ENCODE measurements around the gene MAMDC2. TPM values are rescaled to one million over a fixed set of nuclear protein-coding genes. Genes with fewer than 3 reads are reported as not detected.
"Not testable (repeated sequence)": the region's sequence is repeated elsewhere in the genome, so short reads cannot be mapped to it uniquely, and the experiment has no call there.

Gene MAMDC2
- total RNA-seq, 2 donors from 2014 or later = 28.8 to 32.5 TPM

DNA sequence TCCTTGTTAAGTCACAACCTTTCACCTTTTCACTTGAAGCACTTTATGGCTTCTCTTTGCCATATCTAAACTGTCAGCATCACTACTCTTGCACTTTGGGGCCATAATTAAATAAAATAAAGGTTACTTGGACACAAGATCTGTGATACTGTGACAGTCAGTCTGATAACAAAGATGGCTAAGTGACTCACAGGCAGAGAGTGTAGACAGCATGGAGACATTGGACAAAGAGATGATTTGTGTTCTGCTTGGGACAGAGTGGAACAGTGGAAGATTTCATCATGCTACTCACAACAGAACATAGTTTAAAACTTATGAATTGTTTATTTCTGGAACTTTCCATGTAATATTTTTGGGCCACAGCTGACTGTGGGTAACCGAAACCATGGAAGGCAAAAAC is 133.5 kb downstream of the MAMDC2 start:
- TF ChIP-seq, protein P1, sequence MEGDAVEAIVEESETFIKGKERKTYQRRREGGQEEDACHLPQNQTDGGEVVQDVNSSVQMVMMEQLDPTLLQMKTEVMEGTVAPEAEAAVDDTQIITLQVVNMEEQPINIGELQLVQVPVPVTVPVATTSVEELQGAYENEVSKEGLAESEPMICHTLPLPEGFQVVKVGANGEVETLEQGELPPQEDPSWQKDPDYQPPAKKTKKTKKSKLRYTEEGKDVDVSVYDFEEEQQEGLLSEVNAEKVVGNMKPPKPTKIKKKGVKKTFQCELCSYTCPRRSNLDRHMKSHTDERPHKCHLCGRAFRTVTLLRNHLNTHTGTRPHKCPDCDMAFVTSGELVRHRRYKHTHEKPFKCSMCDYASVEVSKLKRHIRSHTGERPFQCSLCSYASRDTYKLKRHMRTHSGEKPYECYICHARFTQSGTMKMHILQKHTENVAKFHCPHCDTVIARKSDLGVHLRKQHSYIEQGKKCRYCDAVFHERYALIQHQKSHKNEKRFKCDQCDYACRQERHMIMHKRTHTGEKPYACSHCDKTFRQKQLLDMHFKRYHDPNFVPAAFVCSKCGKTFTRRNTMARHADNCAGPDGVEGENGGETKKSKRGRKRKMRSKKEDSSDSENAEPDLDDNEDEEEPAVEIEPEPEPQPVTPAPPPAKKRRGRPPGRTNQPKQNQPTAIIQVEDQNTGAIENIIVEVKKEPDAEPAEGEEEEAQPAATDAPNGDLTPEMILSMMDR (IDR thresholded peaks at IDR 0.05) = no peak
- Histone ChIP-seq H3K9me3 (no peaks in the 10 kb centered on the region), H3K36me3 (peaks cover 38% of the 10 kb centered on the region), H3K4me1 (no peaks in the 10 kb centered on the region), H3K27me3 (no peaks in the 10 kb centered on the region), H3K4me3 (no peak overlapping the region), H3K27ac (no peak overlapping the region)
- no peak for DNase-seq (ENCODE audit: low spot score)

- Histone ChIP-seq H3K27ac (no peak overlapping the region), H3K36me3 (no peaks in the 10 kb centered on the region), H3K9me3 (peaks cover 0 to 2% of the 10 kb centered on the region in 2 donors), H3K27me3 (no peaks in the 10 kb centered on the region), H3K4me1 (no peaks in the 10 kb centered on the region), H3K4me3 (no peak overlapping the region)
- TF ChIP-seq, protein P1 (IDR thresholded peaks at IDR 0.05) = no peak
- no peak for DNase-seq (ENCODE audit: low spot score)
Measured at GRCh38 chr9:70192707-70193106, 149.1 kb downstream of the MAMDC2 start.

DNA sequence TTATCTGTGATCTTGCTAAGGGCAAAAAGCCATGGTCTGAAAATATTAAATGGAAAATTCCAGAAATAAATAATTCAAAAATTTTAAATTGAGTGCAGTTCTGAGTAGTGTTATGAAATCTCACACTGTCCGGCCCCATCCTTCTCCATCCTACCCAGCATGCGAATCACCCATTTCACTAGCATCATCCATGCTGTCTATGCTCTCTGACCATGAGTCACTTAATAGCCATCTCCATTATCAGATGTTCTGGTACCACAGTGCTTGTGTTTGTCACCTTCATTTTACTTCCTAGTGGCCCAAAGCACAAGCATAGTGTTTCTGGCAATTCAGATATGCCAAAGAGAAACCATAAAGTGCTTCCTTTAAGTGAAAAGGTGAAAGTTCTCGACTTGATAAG is 151.8 kb downstream of the MAMDC2 start:
- Histone ChIP-seq H3K4me1 (no peaks in the 10 kb centered on the region), H3K27ac (no peak overlapping the region), H3K27me3 (no peaks in the 10 kb centered on the region), H3K9me3 (no peaks in the 10 kb centered on the region), H3K36me3 (no peaks in the 10 kb centered on the region), H3K4me3 (no peak overlapping the region)
- TF ChIP-seq, protein P1 (IDR thresholded peaks at IDR 0.05) = no peak
- DNase-seq (ENCODE audit: low spot score) = no peak

DNA sequence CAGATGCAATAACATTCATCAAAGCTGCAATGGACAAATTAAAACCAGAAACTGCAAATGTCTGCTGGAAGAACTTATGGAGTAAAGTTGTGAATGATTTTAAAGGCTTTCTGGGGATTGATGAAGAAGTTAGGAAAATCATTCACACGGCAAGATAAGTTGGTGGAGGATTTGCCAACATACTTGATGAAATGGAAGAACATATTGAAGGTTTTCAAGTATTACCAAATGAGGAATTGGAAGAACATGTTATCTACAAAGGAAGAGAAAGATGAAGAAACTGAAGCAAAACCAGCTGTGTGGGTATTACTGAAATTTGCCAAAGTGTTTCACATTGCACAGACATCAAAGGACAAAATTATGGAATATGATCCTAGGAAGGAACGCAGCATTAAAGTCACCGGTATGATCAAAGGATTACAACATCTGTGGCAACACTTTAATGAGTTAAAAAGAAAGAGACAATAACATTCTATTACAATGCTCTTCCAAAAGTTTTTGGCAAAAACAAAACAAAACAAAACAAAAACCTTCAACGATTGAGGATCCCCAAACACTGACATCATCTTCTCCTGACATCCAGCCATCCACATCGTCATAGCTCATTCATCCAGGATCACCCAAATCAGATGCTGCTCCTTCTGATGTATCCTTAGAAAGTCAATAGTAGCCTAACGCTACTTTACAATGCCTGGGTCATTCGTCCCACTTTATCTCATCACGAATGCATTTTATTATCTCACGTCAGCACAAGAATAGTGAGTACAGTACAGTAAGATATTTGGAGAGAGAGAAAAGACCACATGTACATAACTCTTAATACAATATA is 153.8 kb downstream of the MAMDC2 start:
- DNase-seq (ENCODE audit: low spot score) = no peak
- no peak overlapping the region for H3K27ac ChIP-seq
- H3K9me3 ChIP-seq = no peaks in the 10 kb centered on the region
- H3K27me3 ChIP-seq = no peaks in the 10 kb centered on the region
- H3K36me3 ChIP-seq = no peaks in the 10 kb centered on the region
- H3K4me1 ChIP-seq = no peaks in the 10 kb centered on the region
- no peak overlapping the region for H3K4me3 ChIP-seq
- TF ChIP-seq, protein P1 (IDR thresholded peaks at IDR 0.05) = no peak

DNA sequence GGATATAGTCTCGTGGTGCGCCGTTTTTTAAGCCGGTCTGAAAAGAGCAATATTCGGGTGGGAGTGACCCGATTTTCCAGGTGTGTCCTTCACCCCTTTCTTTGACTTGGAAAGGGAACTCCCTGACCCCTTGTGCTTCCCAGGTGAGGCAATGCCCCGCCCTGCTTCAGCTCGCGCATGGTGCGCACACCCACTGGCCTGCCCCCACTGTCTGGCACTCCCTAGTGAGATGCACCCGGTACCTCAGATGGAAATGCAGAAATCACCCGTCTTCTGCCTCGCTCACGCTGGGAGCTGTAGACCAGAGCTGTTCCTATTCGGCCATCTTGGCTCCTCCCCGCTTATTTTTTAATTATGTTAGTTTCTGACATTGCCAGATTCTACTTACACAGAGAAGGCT is 161.1 kb downstream of the MAMDC2 start:
- not testable (repeated sequence) for H3K9me3 ChIP-seq; H3K27ac ChIP-seq; H3K4me3 ChIP-seq; H3K4me1 ChIP-seq; DNase-seq (ENCODE audit: low spot score); H3K27me3 ChIP-seq; H3K36me3 ChIP-seq

- H3K4me3 ChIP-seq = no peak overlapping the region
- H3K27me3 ChIP-seq = no peaks in the 10 kb centered on the region
- no peak overlapping the region for H3K27ac ChIP-seq
- no peaks in the 10 kb centered on the region for H3K4me1 ChIP-seq
- DNase-seq (ENCODE audit: low spot score) = no peak
- no peaks in the 10 kb centered on the region for H3K36me3 ChIP-seq
- no peaks in the 10 kb centered on the region for H3K9me3 ChIP-seq
- TF ChIP-seq, protein P1 (IDR thresholded peaks at IDR 0.05) = no peak
Measured at GRCh38 chr9:70205366-70206020, 161.8 kb downstream of the MAMDC2 start.
